Measurements from ENCODE around the gene KRT71. TPM values are rescaled to one million over a fixed set of nuclear protein-coding genes. Genes with fewer than 3 reads are reported as not detected.

The KRT71 gene
- total and polyA plus RNA-seq, 2 donors from 2014 or later: not detected

- no peaks in the 10 kb centered on the region for H3K9me3 ChIP-seq (ENCODE audit: control insufficient read depth in 2 of 3, insufficient read depth in 1 of 3, low read length in 3 of 3)
- FAIRE-seq (no peak), DNase-seq (no peak)
- TF ChIP-seq, protein P1, sequence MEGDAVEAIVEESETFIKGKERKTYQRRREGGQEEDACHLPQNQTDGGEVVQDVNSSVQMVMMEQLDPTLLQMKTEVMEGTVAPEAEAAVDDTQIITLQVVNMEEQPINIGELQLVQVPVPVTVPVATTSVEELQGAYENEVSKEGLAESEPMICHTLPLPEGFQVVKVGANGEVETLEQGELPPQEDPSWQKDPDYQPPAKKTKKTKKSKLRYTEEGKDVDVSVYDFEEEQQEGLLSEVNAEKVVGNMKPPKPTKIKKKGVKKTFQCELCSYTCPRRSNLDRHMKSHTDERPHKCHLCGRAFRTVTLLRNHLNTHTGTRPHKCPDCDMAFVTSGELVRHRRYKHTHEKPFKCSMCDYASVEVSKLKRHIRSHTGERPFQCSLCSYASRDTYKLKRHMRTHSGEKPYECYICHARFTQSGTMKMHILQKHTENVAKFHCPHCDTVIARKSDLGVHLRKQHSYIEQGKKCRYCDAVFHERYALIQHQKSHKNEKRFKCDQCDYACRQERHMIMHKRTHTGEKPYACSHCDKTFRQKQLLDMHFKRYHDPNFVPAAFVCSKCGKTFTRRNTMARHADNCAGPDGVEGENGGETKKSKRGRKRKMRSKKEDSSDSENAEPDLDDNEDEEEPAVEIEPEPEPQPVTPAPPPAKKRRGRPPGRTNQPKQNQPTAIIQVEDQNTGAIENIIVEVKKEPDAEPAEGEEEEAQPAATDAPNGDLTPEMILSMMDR (IDR thresholded peaks at IDR 0.05; ENCODE audit: borderline replicate concordance, extremely low read depth, insufficient read depth): no peak
- H3K4me1 ChIP-seq (ENCODE audit: control insufficient read depth in 2 of 3, insufficient read depth in 2 of 3, low read depth in 1 of 3, low read length in 3 of 3): no peaks in the 10 kb centered on the region
- no peaks in the 10 kb centered on the region for H3K27me3 ChIP-seq (ENCODE audit: control insufficient read depth, insufficient read depth, low read length)
- H3K36me3 ChIP-seq (ENCODE audit: control insufficient read depth in 2 of 3, insufficient read depth in 3 of 3, low read length in 3 of 3): no peaks in the 10 kb centered on the region
- intact Hi-C loops (cut with DNase I): no loop called here
- H3K9ac ChIP-seq (ENCODE audit: low read length in 3 of 3): no peak overlapping the region
- no peak overlapping the region for H3K4me3 ChIP-seq (ENCODE audit: low read length in 3 of 3)
- no peak overlapping the region for H3K27ac ChIP-seq (ENCODE audit: low read depth in 2 of 2, low read length in 2 of 2)
Observed at GRCh38 chr12:52575948-52576347, 23.0 kb upstream of the KRT71 start.

- TF ChIP-seq, protein P1 (IDR thresholded peaks at IDR 0.05; ENCODE audit: borderline replicate concordance, extremely low read depth, insufficient read depth): no peak
- no peaks in the 10 kb centered on the region for H3K4me1 ChIP-seq (ENCODE audit: control insufficient read depth in 2 of 3, insufficient read depth in 2 of 3, low read depth in 1 of 3, low read length in 3 of 3)
- no peak overlapping the region for H3K4me3 ChIP-seq (ENCODE audit: low read length in 3 of 3)
- DNase-seq (no peak), FAIRE-seq (no peak)
- H3K36me3 ChIP-seq (ENCODE audit: control insufficient read depth in 2 of 3, insufficient read depth in 3 of 3, low read length in 3 of 3): no peaks in the 10 kb centered on the region
- no peak overlapping the region for H3K9ac ChIP-seq (ENCODE audit: low read length in 3 of 3)
- no peaks in the 10 kb centered on the region for H3K27me3 ChIP-seq (ENCODE audit: control insufficient read depth, insufficient read depth, low read length)
- intact Hi-C loops (cut with DNase I): no loop called here
- H3K9me3 ChIP-seq (ENCODE audit: control insufficient read depth in 2 of 3, insufficient read depth in 1 of 3, low read length in 3 of 3): no peaks in the 10 kb centered on the region
- no peak overlapping the region for H3K27ac ChIP-seq (ENCODE audit: low read depth in 2 of 2, low read length in 2 of 2)
Observed at GRCh38 chr12:52575256-52575655, 22.3 kb upstream of the KRT71 start.

- no peaks in the 10 kb centered on the region for H3K9me3 ChIP-seq (ENCODE audit: control insufficient read depth in 2 of 3, insufficient read depth in 1 of 3, low read length in 3 of 3)
- no peak within 1 kb of the TSS for H3K9ac ChIP-seq (ENCODE audit: low read length in 3 of 3)
- H3K27me3 ChIP-seq (ENCODE audit: control insufficient read depth, insufficient read depth, low read length): no peaks in the 10 kb centered on the region
- intact Hi-C loops (cut with DNase I): no loop called here
- no peaks in the 10 kb centered on the region for H3K4me1 ChIP-seq (ENCODE audit: control insufficient read depth in 2 of 3, insufficient read depth in 2 of 3, low read depth in 1 of 3, low read length in 3 of 3)
- no peak within 1 kb of the TSS for H3K27ac ChIP-seq (ENCODE audit: low read depth in 2 of 2, low read length in 2 of 2)
- no peaks in the 10 kb centered on the region for H3K36me3 ChIP-seq (ENCODE audit: control insufficient read depth in 2 of 3, insufficient read depth in 3 of 3, low read length in 3 of 3)
- DNase-seq (no peak), FAIRE-seq (no peak)
- no peak within 1 kb of the TSS for H3K4me3 ChIP-seq (ENCODE audit: low read length in 3 of 3)
- TF ChIP-seq, protein P1 (IDR thresholded peaks at IDR 0.05; ENCODE audit: borderline replicate concordance, extremely low read depth, insufficient read depth): no peak
Observed at GRCh38 chr12:52573743-52574142, 20.8 kb upstream of the KRT71 start, which contains the start of gene KRT74. KRT74 (minus strand) TSS chr12:52573843; CDS start chr12:52573777, 66 bp downstream.

GRCh38 chr12:52573306-52573705 is 20.4 kb upstream of the KRT71 start:
- FAIRE-seq (no peak), DNase-seq (peak in 1 of 5 donors; percentile 57)
- TF ChIP-seq, protein P1 (IDR thresholded peaks at IDR 0.05; ENCODE audit: borderline replicate concordance, extremely low read depth, insufficient read depth): no peak
- Histone ChIP-seq H3K27me3 (ENCODE audit: control insufficient read depth, insufficient read depth, low read length) (no peaks in the 10 kb centered on the region), H3K9me3 (ENCODE audit: control insufficient read depth in 2 of 3, insufficient read depth in 1 of 3, low read length in 3 of 3) (no peaks in the 10 kb centered on the region), H3K9ac (ENCODE audit: low read length in 3 of 3) (no peak overlapping the region), H3K27ac (ENCODE audit: low read depth in 2 of 2, low read length in 2 of 2) (no peak overlapping the region), H3K36me3 (ENCODE audit: control insufficient read depth in 2 of 3, insufficient read depth in 3 of 3, low read length in 3 of 3) (no peaks in the 10 kb centered on the region), H3K4me1 (ENCODE audit: control insufficient read depth in 2 of 3, insufficient read depth in 2 of 3, low read depth in 1 of 3, low read length in 3 of 3) (no peaks in the 10 kb centered on the region), H3K4me3 (ENCODE audit: low read length in 3 of 3) (no peak overlapping the region)
- intact Hi-C loops (cut with DNase I): no loop called here
